ENCODE results near the gene CORIN.

DNA sequence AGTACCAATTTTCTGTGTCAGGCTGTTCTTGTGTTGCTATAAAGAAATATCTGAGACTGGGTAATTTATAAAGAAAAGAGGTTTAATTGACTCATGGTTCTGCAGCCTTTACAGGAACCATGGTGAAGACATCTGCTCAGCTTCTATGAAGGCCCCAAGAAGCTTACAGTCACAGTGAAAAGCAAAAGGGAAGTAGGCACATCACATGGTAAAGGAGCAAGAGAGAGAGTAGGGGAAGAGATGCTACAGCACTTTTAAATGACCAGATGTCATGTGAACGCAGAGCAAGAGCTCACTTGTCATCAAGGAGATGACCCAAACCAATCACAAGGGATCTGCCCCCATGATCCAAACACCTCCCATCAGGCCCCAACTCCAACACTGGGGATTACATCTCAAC is 178.5 kb downstream of the CORIN start:
- no peak for TF ChIP-seq POLR2A (IDR thresholded peaks at IDR 0.05; ENCODE audit: low read depth, low read length)
- TF ChIP-seq POLR2AphosphoS5 (IDR thresholded peaks at IDR 0.05; ENCODE audit: low read depth, low read length): no peak
- TF ChIP-seq POU2F2 (IDR thresholded peaks at IDR 0.05; ENCODE audit: low read depth, low read length): no peak
- TF ChIP-seq SPI1 (IDR thresholded peaks at IDR 0.05; ENCODE audit: low read depth, low read length): no peak
- TF ChIP-seq TAF1 (IDR thresholded peaks at IDR 0.05; ENCODE audit: low read depth, low read length): no peak
- TF ChIP-seq PAX5 (IDR thresholded peaks at IDR 0.05; ENCODE audit: insufficient read depth, low read length, severe bottlenecking): no peak

Measured in GM12891 (cell line).